Right renal cortex interstitium (tissue), 3 donors: ENCODE data around the gene TMUB2. TPM values are rescaled to one million over a fixed set of nuclear protein-coding genes. Genes with fewer than 3 reads are reported as not detected.

Experiments used
- polyA plus RNA-seq, 3 donors: library from polyadenylated mRNA; unstranded; fragments of 120-200 nt; gene quantifications; one replicate each; pipeline ENCODE4 v1.2.1, GENCODE V29; 2013; ENCODE audit not compliant: insufficient read length in 3 of 3

TMUB2 gene
- polyA plus RNA-seq, 3 donors = 39.0 to 43.6 (median 42.9) TPM

Other genes starting within 250 kb of the TMUB2 start
- gene PPY, start 244.5 kb upstream of the TMUB2 start, polyA plus RNA-seq = under 1 TPM in 1 of 3 donors, not detected in 2; 0.60 TPM
- gene PYY, start 233.0 kb upstream of the TMUB2 start, polyA plus RNA-seq = under 1 TPM in 2 of 3 donors, not detected in 1; 0.26 to 0.28 TPM
- gene NAGS, start 182.3 kb upstream of the TMUB2 start, polyA plus RNA-seq = 1 to 10 TPM; 2.2 to 3.2 (median 3.0) TPM
- gene TMEM101, start 172.0 kb upstream of the TMUB2 start, polyA plus RNA-seq = 10 to 100 TPM; 38.7 to 40.4 (median 40.0) TPM
- gene LSM12, start 120.3 kb upstream of the TMUB2 start, polyA plus RNA-seq = 10 to 100 TPM; 40.5 to 44.3 (median 41.0) TPM
- gene G6PC3, start 116.2 kb upstream of the TMUB2 start, polyA plus RNA-seq = 10 to 100 TPM; 69.5 to 78.6 (median 76.1) TPM
- gene HDAC5, start 63.3 kb upstream of the TMUB2 start, polyA plus RNA-seq = 10 to 100 TPM; 41.9 to 54.6 (median 43.4) TPM
- 1 to 10 TPM; 3.7 to 4.1 (median 3.7) TPM for gene HROB, start 45.0 kb upstream of the TMUB2 start, polyA plus RNA-seq
- gene ASB16, start 16.3 kb upstream of the TMUB2 start, polyA plus RNA-seq = 1 to 10 TPM; 1.2 to 1.8 (median 1.6) TPM
- gene ATXN7L3, start 12.9 kb downstream of the TMUB2 start, polyA plus RNA-seq = 10 to 100 TPM; 55.6 to 63.8 (median 63.0) TPM
- gene UBTF, start 32.7 kb downstream of the TMUB2 start, polyA plus RNA-seq = 100 to 1,000 TPM; 123 to 125 (median 124) TPM
- 10 to 100 TPM in 2 of 3 donors, 1 to 10 TPM in 1; 8.9 to 13.4 (median 10.3) TPM for gene SLC4A1, start 81.2 kb downstream of the TMUB2 start, polyA plus RNA-seq
- 1 to 10 TPM; 1.2 to 2.3 (median 1.4) TPM for gene RUNDC3A, start 121.6 kb downstream of the TMUB2 start, polyA plus RNA-seq
- gene SLC25A39, start 137.9 kb downstream of the TMUB2 start, polyA plus RNA-seq = 10 to 100 TPM; 82.5 to 88.4 (median 85.4) TPM
- gene GRN, start 158.3 kb downstream of the TMUB2 start, polyA plus RNA-seq = 100 to 1,000 TPM; 209 to 258 (median 221) TPM
- 10 to 100 TPM; 24.5 to 34.8 (median 27.4) TPM for gene FAM171A2, start 176.9 kb downstream of the TMUB2 start, polyA plus RNA-seq
- gene ITGA2B, start 202.7 kb downstream of the TMUB2 start, polyA plus RNA-seq = 1 to 10 TPM; 4.7 to 8.7 (median 4.8) TPM